Brain pericyte (primary cell): Measurements from ENCODE around the gene PNPLA3.
A peak's percentile ranks its signal among the peaks of the same experiment; 100 is the strongest.

ENCODE experiments used
- DNase-seq: peaks from one replicate; pipeline ENCODE4 v3.0.0-alpha.2; 2012; ENCODE audit warnings: low read depth, low spot score

The PNPLA3 gene, protein sequence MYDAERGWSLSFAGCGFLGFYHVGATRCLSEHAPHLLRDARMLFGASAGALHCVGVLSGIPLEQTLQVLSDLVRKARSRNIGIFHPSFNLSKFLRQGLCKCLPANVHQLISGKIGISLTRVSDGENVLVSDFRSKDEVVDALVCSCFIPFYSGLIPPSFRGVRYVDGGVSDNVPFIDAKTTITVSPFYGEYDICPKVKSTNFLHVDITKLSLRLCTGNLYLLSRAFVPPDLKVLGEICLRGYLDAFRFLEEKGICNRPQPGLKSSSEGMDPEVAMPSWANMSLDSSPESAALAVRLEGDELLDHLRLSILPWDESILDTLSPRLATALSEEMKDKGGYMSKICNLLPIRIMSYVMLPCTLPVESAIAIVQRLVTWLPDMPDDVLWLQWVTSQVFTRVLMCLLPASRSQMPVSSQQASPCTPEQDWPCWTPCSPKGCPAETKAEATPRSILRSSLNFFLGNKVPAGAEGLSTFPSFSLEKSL

GRCh38 chr22:43923631-43924464, at the start of gene PNPLA3:
Gene PNPLA3 (plus strand): TSS chr22:43923805. CDS start chr22:43923912, 107 bp downstream.
- DNase-seq, result peak; percentile 60

DNA sequence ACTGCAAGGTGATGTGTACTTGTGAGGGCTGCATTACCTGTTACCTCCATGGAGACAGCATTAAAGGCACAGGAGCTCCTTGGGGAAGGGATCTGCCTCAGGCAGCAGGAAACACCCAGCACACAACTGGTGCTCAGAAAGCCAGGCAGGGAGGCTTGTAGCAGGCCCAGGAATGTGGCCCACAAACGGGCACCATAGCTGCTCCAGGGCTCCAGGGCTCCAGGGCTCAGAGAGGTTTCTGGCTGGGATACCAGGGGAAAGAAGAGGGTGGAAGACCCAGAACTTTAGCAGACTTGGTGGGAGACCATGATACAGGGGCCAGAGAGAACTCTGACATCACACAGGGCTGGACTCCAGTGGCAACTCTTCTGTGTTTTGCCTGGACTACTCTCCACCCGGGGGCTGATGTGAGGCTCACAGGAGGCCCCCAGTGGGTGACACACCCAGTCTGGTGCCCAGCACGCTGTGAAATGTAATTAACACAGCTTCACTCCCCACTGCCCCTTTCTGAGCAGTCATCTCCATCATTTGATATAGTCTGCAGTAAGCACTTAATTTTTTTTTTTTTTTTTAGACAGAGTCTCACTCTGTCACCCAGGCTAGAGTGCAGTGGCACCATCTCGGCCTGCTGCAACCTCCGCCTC, 46.6 kb upstream of the PNPLA3 start:
- DNase-seq, result no peak

DNA sequence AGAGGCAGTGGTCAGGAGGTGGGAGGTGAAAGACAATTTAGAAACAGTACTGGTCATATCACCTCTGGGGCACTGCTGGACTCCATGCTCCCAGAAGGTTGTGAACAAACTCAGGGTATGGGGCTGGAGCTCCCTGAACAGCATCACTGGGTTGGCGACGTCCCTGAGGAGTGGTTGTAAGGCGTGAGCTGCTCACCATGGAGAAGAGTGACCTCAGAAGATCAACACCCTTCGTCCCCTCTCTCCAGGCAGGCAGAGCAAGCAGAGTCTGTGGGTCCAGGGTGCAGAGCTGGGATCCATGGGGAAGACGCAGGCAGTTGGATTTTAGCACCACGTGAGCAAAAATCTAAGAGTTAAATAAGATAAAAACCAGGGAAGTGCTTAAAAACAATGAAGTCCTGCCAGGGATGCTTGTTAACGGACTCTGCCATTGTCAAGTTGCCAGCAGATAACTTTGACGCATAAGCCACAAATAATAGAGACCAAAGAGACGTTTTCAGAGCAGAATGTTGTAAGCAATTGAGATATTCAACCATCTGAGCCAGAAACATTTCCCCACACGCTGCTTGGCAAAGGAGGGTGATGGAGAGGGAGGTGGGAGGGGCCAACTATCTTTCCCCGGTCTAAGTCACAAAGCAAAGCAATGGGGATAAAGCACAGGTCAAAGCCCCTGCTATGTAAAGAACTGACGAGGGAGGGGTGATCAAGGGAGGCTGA, 45.4 kb upstream of the PNPLA3 start:
- no peak for DNase-seq

- DNase-seq, result no peak
Observed at GRCh38 chr22:43878831-43879550, 44.6 kb upstream of the PNPLA3 start.

DNA sequence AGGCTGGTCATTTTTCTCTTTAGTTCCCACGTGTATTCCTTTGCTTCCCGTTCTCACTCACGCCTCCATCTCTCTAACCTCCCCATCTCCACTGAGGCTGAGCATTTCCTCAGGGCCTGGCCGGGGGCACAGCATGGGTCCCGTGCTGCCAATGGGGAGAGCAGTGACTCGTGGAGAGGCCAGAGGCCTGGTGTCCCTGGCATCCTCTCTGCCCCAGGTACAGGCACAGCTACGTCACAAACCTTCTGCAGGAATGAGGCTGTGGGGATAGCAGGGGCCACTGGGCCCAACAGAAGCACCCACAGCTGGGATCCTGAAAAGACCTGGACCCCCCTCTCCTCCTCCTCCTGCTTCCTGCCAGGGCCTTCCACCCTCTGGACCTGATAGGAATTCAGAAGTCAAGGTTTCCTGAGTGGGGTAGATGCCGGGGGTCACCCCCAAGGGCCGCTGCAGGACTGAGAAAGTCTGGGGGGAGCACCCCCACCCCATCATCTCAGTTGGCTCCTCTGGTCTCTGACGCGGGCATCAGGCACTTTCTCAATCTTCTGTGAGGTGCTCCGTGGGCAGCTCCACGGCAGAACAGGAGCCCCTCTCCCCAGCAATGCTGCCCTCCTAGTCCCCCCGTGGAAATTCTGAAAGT, 43.6 kb upstream of the PNPLA3 start:
- no peak for DNase-seq

DNA sequence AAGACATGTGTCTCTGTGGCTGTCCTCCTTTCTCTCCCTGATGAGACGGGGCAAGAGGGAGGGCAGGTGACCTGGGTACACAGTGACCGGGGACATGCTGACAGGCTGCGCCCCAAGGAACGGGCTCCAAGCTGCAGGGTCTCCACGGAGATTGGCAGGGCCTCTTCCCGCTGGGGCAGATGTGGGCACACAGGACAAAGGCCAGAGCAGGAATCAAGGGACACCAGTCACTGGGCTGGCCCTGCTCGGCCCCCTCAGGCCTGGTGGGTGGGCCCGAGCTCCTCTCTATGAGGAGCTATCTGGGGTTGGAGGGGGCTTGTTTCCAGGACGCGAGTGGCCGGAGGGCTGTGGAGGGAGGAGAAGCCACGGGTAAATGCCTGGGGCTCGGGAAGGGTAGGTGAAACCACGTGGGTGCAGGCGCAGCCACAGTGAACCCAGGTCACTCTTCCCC, 43.0 kb upstream of the PNPLA3 start:
- DNase-seq, result no peak

- no peak for DNase-seq
Observed at GRCh38 chr22:43881091-43882061, 42.2 kb upstream of the PNPLA3 start.

DNA sequence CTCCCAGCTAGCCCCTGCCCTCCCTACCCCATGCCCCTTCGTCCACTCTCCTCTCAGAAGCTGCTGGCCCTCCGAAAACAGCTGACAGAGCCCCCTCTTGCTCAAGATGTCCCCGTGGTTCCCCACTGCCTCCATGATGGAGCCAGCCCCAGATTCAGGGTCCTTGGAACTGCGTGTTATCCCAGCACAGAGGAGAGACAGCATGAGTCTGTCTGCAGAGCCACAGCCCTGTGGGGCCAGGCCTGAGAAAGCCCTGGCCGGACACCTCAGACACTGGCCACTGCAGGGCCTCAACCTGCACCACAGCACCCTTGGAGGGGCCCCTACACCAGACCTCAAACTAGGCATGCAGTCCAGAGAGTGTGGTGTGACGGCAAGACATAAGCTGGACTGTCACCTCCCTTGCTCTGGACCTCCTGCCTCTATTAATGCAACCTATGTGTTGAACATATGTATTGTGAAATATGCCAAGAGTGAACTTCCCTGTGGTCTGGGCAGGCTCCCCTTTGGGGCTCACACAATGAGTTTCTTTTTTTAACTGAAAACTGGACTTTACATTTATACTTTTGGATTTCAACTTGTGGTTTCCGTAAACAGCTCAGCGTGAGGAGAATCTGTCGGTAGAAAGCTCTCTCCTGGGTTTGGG, 41.4 kb upstream of the PNPLA3 start:
- no peak for DNase-seq

GRCh38 chr22:43883012-43883661, 40.5 kb upstream of the PNPLA3 start:
- DNase-seq, result no peak

- no peak for DNase-seq
Observed at GRCh38 chr22:43883719-43884415, 39.7 kb upstream of the PNPLA3 start.

GRCh38 chr22:43884600-43885318, 38.8 kb upstream of the PNPLA3 start:
- no peak for DNase-seq

DNA sequence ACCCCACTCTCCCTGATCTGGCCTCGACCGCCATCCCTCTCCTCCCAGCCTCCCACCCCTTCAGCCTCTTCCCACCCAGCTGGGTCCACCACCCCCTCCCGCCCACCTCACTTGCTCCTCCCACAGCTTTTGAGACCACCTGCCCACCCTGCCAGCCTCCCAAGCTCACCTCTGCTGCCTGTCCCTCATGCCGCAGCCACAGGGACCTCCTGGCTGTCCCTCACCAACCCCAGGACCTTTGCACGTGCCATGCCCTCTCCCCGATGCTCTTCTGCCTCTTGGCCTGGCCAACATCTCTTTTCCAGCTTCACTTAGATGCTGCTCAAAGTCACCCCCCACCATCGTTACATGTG, 38.3 kb upstream of the PNPLA3 start:
- no peak for DNase-seq

DNA sequence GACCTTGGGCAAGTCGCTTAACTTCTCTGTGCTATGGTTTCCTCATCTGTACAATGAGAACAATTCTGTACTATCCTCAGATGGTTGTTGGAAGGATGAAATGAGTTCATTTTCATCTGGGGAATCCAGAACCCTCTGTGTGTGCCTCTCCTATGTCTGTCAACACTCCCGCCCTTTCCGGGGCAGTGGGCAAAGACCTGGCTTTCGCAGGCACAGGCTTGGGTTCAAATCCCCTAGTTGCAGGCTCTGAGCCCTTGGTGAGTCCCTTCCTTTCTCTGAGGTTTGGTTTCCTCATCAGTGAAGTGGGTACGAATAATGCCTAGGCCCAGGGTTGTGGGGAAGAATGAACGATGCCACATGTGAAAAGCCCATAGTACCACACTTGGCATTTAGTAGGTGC, 37.8 kb upstream of the PNPLA3 start:
- no peak for DNase-seq

- DNase-seq, result no peak
Observed at GRCh38 chr22:43886231-43886630, 37.4 kb upstream of the PNPLA3 start.

DNA sequence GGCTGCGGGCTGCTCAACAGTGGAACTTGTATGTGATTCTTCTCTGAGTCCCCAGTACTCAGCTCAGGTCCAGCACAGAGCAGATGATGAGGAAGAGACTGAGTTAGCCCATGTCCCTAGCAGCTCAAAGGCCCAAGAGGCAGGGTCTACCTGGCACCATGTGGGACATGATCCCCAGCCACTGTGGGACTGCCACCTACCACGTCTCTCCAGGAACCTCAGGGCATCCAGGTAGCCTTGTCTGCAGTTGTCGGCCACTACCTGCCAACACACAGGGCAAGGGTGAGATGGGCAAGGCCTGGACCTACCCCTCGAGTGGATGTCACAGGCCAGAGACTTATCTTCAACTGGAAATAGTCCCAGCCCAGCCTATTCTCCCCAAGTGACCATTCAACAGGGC, 36.2 kb upstream of the PNPLA3 start:
- no peak for DNase-seq

GRCh38 chr22:43888740-43889139, 34.9 kb upstream of the PNPLA3 start:
- DNase-seq, result no peak
